ENCODE data around the gene EMSY. TPM values are rescaled to one million over a fixed set of nuclear protein-coding genes. Genes with fewer than 3 reads are reported as not detected.

Gene EMSY
- total and polyA plus RNA-seq, 12 donors = 7.0 to 48.0 (median 16.4) TPM

DNA sequence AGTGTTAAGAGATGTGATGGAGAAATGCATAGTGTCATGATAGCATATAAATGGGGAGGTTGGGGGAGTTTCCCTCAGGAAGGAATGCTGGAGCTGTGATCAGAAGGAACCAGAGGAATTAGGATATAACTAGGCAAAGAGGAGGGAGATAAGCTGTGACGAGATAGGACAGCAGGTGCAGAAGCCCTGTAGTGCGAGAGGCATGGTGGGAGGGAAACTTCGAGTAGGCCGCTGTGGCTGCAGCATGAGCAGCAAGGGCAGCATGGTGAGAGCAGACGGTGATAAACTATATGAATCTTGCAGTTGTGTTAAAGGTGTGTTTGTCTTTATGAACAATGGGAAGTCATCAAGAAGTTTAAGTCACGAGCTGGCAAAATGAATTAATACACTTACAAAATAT is 109.9 kb downstream of the EMSY start:
- H3K4me1 ChIP-seq (replicated peaks in 1 of 2) = peaks cover 0 to 9% of the 10 kb centered on the region in 2 donors
- no peaks in the 10 kb centered on the region for H3K9me3 ChIP-seq (replicated peaks in 1 of 3)
- no peak overlapping the region for H3K27ac ChIP-seq
- no peak for TF ChIP-seq POLR2A (IDR thresholded peaks at IDR 0.05)
- TF ChIP-seq CTCF (IDR thresholded peaks at IDR 0.05) = no peak
- H3K27me3 ChIP-seq = no peaks in the 10 kb centered on the region
- no peak overlapping the region for H3K4me3 ChIP-seq
- WGBS, 4 donors = 93 to 96% (median 95%) methylated on average over 6 of the region's 6 CpGs
- H3K36me3 ChIP-seq (replicated peaks in 1 of 2) = no peaks in the 10 kb centered on the region
- no peak for DNase-seq
- intact Hi-C loops (cut with DNase I) = loop anchor here in 1 of 2 donors (10.0 kb wide), 1 partner anchor 130 kb away; no protein-coding TSS in a partner anchor

DNA sequence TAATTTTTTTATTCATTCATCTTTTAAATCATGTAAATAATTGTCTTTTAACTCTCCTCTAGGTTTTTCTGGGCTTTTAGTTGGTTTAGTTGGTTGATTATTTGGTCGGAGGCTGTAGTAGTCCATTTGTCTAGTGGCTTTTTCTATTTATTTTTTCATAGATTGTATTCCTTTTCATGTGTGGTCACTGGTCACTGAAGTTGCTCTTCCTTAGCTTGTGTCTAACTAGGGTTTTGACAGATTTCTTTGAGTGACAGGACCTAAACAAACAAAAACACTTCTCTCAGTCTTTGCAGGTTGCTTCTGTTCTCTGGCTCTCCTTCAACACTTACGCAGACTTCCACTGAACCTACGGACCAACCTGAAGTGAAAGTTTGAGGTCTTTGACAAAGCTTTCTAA is 112.6 kb downstream of the EMSY start:
- H3K9me3 ChIP-seq (replicated peaks in 1 of 3) = no peaks in the 10 kb centered on the region
- DNase-seq = no peak
- H3K4me3 ChIP-seq = no peak overlapping the region
- WGBS, 4 donors = 93 to 97% (median 95%) methylated on average over 3 of the region's 3 CpGs
- peaks cover 0 to 9% of the 10 kb centered on the region in 2 donors for H3K4me1 ChIP-seq (replicated peaks in 1 of 2)
- intact Hi-C loops (cut with DNase I) = loop anchor here in 1 of 2 donors (10.0 kb wide), 1 partner anchor 127 kb away; no protein-coding TSS in a partner anchor
- no peak for TF ChIP-seq POLR2A (IDR thresholded peaks at IDR 0.05)
- no peak for TF ChIP-seq CTCF (IDR thresholded peaks at IDR 0.05)
- H3K27me3 ChIP-seq = no peaks in the 10 kb centered on the region
- no peaks in the 10 kb centered on the region for H3K36me3 ChIP-seq (replicated peaks in 1 of 2)
- no peak overlapping the region for H3K27ac ChIP-seq

DNA sequence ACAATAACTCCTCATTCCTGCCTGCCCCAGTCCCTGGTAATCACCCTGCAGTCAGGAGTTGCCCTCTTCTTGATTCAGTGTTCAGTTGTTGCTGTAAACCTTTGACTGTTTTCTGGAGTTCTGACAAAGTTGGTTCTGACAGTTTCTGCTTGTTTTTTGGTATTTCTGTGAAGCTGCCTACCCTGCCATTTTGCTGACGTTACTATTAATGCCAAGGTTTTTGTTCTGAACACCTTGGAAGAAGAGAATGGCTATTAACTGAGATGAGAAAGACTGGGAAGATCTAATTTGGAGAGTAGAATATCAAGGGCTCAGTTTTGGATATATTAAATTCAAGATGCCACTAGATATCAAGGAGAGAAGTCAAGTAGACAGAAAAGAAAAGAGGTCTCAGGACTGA is 113.7 kb downstream of the EMSY start:
- no peaks in the 10 kb centered on the region for H3K36me3 ChIP-seq (replicated peaks in 1 of 2)
- DNase-seq = no peak
- H3K4me3 ChIP-seq = no peak overlapping the region
- peaks cover 0 to 9% of the 10 kb centered on the region in 2 donors for H3K4me1 ChIP-seq (replicated peaks in 1 of 2)
- intact Hi-C loops (cut with DNase I) = loop anchor here in 1 of 2 donors (10.0 kb wide), 1 partner anchor 126 kb away; no protein-coding TSS in a partner anchor
- H3K27ac ChIP-seq = no peak overlapping the region
- TF ChIP-seq CTCF (IDR thresholded peaks at IDR 0.05) = no peak
- TF ChIP-seq POLR2A (IDR thresholded peaks at IDR 0.05) = no peak
- no peaks in the 10 kb centered on the region for H3K27me3 ChIP-seq
- 66 to 76% (median 67%) methylated on average over 1 of the region's 1 CpG for WGBS, 4 donors
- H3K9me3 ChIP-seq (replicated peaks in 1 of 3) = no peaks in the 10 kb centered on the region

GRCh38 chr11:76558891-76559290 is 114.1 kb downstream of the EMSY start:
- Histone ChIP-seq H3K9me3 (replicated peaks in 1 of 3) (no peaks in the 10 kb centered on the region), H3K4me1 (replicated peaks in 1 of 2) (peaks cover 0 to 7% of the 10 kb centered on the region in 2 donors), H3K36me3 (replicated peaks in 1 of 2) (no peaks in the 10 kb centered on the region), H3K27me3 (no peaks in the 10 kb centered on the region), H3K4me3 (no peak overlapping the region), H3K27ac (no peak overlapping the region)
- TF ChIP-seq CTCF (IDR thresholded peaks at IDR 0.05) = no peak
- no peak for TF ChIP-seq POLR2A (IDR thresholded peaks at IDR 0.05)
- WGBS, 4 donors = 85 to 97% (median 94%) methylated on average over 1 of the region's 1 CpG
- no peak for DNase-seq
- intact Hi-C loops (cut with DNase I) = loop anchor here in 1 of 2 donors (10.0 kb wide), 1 partner anchor 126 kb away; no protein-coding TSS in a partner anchor

All from adrenal gland (tissue), 12 donors.